Measurements from ENCODE around the gene CTRL. TPM values are rescaled to one million over a fixed set of nuclear protein-coding genes. Genes with fewer than 3 reads are reported as not detected.

Gene CTRL
- total RNA-seq, 1 experiment from 2014 or later: 2.0 TPM

DNA sequence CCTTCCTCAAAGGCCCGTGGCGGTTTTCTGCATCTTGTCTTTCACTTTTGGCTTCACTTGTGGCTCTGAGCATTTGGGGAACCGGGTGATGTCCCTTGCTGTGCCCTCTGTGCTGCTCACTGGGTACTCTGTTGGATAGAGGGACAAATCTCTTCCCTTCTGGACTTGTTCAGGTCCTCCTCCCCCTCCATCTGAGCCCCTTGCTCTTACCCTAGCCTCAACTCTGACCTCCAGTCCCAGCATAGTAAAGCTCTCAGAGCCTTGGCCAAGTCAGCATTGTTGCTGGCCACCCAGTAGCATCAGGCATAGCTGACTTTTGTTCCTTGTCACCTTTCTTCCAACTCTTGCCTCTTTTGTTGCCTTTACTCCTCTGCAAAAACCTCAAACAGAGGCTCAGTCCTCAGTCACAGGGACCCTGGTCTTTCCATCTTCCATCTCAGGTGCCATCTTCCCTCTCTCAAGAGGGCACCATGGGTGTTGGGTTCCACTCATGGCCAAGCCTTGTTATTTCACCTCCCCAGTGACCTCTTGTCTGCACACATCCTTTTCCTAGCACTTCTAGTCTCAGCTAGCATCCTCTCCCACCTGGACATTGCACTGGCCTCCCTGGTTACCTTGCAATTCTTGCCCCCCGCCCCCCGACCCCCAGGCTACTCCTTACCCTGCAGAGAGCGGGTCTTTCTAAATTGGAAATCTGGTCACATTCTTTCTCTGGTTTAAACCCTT, 5.4 kb upstream of the CTRL start:
- intact Hi-C loops (cut with micrococcal nuclease; ENCODE audit: unreplicated experiment): no loop called here
- no peak for ATAC-seq
- POLR2A ChIA-PET: interaction anchor here (0.7 kb wide), 1 partner anchor 274 kb away, joined by 3 read pairs; no protein-coding TSS in a partner anchor

DNA sequence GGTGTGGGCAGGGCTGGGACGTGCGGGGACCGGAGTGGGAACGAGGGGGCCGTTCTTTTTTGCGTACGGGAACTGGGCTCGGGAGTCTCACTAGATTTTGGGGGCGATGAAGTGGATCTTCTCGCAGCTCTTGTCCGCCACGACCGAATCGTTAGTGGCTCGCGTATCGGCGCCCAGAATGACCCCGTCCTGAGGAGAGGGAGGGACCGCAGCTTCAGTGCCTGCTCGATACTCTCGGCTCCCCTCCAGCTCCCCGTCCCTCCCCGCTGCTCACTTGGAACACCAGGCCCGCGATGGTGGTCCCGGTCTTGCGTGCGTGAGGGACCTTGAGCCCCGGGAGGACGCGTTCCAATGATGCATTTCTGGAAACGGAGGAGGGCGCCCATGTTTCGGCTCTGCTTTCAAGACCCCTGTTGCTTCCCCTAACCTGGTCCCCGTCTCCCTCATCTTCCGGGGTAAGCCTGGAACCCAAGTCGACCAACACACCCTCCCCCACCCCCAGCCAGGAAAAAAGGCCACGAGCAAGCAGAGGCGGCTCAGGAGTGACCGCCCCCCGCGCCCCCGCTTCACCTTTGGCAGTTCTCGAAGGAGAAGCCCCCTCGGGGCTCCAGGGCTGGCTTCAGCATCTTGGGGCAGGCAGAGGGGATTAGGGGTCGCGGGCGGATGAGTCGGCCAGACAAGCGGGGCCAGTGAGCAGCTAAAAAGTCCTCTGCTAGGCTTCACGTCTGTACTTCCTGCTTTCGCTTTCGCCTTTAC, 4.6 kb upstream of the CTRL start, which contains the start of gene PSMB10:
TSS of gene PSMB10 (minus strand) at position 727 of the 756 bp plus-strand sequence. CDS start at position 626, 101 bp downstream.
- peaks cover 2% of the 10 kb centered on the region; the same call in 1 of the 2 replicates for H3K36me3 ChIP-seq (ENCODE audit: control insufficient read depth, insufficient read depth, low read length)
- TSS peak; percentile 87 for BruUV-seq (replicated peaks)
- 0 out of 2 replicates have a peak, but pooled peaks have one; percentile 14 for TF ChIP-seq SIN3A (IDR thresholded peaks at IDR 0.05; ENCODE audit: borderline replicate concordance, insufficient read depth, low read depth, low read length)
- TF ChIP-seq, protein P1, sequence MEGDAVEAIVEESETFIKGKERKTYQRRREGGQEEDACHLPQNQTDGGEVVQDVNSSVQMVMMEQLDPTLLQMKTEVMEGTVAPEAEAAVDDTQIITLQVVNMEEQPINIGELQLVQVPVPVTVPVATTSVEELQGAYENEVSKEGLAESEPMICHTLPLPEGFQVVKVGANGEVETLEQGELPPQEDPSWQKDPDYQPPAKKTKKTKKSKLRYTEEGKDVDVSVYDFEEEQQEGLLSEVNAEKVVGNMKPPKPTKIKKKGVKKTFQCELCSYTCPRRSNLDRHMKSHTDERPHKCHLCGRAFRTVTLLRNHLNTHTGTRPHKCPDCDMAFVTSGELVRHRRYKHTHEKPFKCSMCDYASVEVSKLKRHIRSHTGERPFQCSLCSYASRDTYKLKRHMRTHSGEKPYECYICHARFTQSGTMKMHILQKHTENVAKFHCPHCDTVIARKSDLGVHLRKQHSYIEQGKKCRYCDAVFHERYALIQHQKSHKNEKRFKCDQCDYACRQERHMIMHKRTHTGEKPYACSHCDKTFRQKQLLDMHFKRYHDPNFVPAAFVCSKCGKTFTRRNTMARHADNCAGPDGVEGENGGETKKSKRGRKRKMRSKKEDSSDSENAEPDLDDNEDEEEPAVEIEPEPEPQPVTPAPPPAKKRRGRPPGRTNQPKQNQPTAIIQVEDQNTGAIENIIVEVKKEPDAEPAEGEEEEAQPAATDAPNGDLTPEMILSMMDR (IDR thresholded peaks at IDR 0.05): no peak
- no peaks in the 10 kb centered on the region for H3K27me3 ChIP-seq (ENCODE audit: control insufficient read depth, insufficient read depth, low read length)
- ChIA-PET CTCF (interaction anchor here (0.6 to 0.8 kb wide), 2 partner anchors 52 to 147 kb away, joined by 3 to 4 read pairs; no protein-coding TSS in a partner anchor), POLR2A (interaction anchor here (0.7 kb wide), 1 partner anchor 275 kb away, joined by 3 read pairs; no protein-coding TSS in a partner anchor)
- ATAC-seq (peak; percentile 18; the same call in 1 of the 2 replicates), DNase-seq (ENCODE audit: low read depth, low spot score) (no peak)
- in situ Hi-C loops (cut with HindIII; ENCODE audit: low pct_unique_long_range_greater_than_20kb, low sequenced_read_pairs) (no loop called here), intact Hi-C loops (cut with micrococcal nuclease; ENCODE audit: unreplicated experiment) (no loop called here)
- peak within 1 kb of the TSS; percentile 80 to 92 for H3K4me3 ChIP-seq (ENCODE audit: low read depth in 2 of 2, low read length in 2 of 2)
- peak within 1 kb of the TSS; percentile 88 for H3K27ac ChIP-seq (ENCODE audit: low read length)
- no peaks in the 10 kb centered on the region for H3K9me3 ChIP-seq (ENCODE audit: control insufficient read depth, insufficient read depth, low read depth, low read length)
- 0 out of 2 replicates have a peak, but pooled peaks cover 4% of the 10 kb centered on the region for H3K4me1 ChIP-seq (ENCODE audit: control insufficient read depth, insufficient read depth, low read length)

More for the DNA sequence above, 5.4 kb upstream of the CTRL start:
- H3K4me3 ChIP-seq (ENCODE audit: low read depth in 2 of 2, low read length in 2 of 2): peak overlapping the region; percentile 80 to 92
- CTCF ChIA-PET: no interaction called here
- BruUV-seq (replicated peaks): no TSS peak
- no peaks in the 10 kb centered on the region for H3K27me3 ChIP-seq (ENCODE audit: control insufficient read depth, insufficient read depth, low read length)
- TF ChIP-seq, protein P2, sequence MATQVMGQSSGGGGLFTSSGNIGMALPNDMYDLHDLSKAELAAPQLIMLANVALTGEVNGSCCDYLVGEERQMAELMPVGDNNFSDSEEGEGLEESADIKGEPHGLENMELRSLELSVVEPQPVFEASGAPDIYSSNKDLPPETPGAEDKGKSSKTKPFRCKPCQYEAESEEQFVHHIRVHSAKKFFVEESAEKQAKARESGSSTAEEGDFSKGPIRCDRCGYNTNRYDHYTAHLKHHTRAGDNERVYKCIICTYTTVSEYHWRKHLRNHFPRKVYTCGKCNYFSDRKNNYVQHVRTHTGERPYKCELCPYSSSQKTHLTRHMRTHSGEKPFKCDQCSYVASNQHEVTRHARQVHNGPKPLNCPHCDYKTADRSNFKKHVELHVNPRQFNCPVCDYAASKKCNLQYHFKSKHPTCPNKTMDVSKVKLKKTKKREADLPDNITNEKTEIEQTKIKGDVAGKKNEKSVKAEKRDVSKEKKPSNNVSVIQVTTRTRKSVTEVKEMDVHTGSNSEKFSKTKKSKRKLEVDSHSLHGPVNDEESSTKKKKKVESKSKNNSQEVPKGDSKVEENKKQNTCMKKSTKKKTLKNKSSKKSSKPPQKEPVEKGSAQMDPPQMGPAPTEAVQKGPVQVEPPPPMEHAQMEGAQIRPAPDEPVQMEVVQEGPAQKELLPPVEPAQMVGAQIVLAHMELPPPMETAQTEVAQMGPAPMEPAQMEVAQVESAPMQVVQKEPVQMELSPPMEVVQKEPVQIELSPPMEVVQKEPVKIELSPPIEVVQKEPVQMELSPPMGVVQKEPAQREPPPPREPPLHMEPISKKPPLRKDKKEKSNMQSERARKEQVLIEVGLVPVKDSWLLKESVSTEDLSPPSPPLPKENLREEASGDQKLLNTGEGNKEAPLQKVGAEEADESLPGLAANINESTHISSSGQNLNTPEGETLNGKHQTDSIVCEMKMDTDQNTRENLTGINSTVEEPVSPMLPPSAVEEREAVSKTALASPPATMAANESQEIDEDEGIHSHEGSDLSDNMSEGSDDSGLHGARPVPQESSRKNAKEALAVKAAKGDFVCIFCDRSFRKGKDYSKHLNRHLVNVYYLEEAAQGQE (IDR thresholded peaks at IDR 0.05; ENCODE audit: insufficient read depth in 1 of 2, low read depth in 2 of 2, low read length in 1 of 2): no peak
- TF ChIP-seq TCF7L2 (IDR thresholded peaks at IDR 0.05; ENCODE audit: low read depth, low read length): no peak
- TF ChIP-seq, protein P1 (IDR thresholded peaks at IDR 0.05): no peak
- H3K27ac ChIP-seq (ENCODE audit: low read length): peak overlapping the region; percentile 88
- 0 out of 2 replicates have a peak, but pooled peaks cover 4% of the 10 kb centered on the region for H3K4me1 ChIP-seq (ENCODE audit: control insufficient read depth, insufficient read depth, low read length)
- peaks cover 2% of the 10 kb centered on the region; the same call in 1 of the 2 replicates for H3K36me3 ChIP-seq (ENCODE audit: control insufficient read depth, insufficient read depth, low read length)
- no peak for DNase-seq (ENCODE audit: low read depth, low spot score)
- H3K9me3 ChIP-seq (ENCODE audit: control insufficient read depth, insufficient read depth, low read depth, low read length): no peaks in the 10 kb centered on the region
- in situ Hi-C loops (cut with HindIII; ENCODE audit: low pct_unique_long_range_greater_than_20kb, low sequenced_read_pairs): no loop called here
